Stimulated activated CD4-positive, alpha-beta T cell treated with anti-CD3 and anti-CD28 coated beads, Interleukin-15, amount 100 ng/mL, for 24 hours (primary cell): ENCODE measurements around the gene BMI1.
"Not testable (repeated sequence)": the region's sequence is repeated elsewhere in the genome, so short reads cannot be mapped to it uniquely, and the experiment has no call there.

Source experiments
- DNase-seq: peaks from one replicate; pipeline ENCODE4 v3.0.0-alpha.2; 2020

BMI1 gene

DNA sequence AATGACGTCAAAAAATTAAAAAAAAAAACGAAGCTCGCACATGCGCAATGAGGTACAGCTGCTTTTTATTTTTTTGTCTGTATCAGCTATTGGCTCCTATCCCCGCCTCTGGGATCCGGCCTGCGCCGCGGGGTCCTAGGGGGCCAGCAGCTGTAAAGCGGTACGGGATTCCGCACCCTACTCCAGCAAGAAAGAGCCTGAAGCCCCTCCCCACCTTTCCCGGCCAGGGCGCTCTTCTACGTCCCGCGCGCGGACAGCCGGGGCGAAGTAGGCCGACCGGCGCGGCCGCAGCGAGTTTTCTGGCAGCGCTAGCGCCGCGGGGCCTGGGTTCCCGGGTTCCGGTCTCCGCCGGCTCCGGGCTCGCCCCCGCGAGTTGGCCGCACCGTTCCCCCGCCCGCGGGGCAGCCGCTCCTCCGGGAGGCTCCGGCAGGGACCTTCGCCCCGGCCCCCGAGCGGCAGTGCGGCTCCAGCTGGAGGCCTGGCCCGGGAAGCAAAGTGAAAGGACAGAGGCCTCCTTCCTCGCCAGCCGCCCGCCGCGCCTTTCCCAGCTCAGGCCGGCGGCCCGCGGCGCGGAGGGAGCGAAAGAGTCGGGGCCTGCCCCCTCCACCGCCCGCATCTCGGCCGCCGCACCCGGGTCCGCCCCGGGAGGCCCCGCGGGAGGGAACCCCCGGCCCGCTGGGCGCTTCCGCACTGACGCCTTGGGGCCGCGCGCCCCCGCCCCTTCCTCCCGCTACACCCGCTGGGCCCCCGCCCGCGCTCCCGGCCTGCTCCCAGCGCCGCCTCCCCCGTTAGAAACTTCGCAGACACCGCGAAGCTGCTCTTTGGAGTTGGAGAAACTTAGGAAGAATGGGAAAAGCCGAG, 19.7 kb downstream of the BMI1 start:
- peak; percentile 68 for DNase-seq

DNA sequence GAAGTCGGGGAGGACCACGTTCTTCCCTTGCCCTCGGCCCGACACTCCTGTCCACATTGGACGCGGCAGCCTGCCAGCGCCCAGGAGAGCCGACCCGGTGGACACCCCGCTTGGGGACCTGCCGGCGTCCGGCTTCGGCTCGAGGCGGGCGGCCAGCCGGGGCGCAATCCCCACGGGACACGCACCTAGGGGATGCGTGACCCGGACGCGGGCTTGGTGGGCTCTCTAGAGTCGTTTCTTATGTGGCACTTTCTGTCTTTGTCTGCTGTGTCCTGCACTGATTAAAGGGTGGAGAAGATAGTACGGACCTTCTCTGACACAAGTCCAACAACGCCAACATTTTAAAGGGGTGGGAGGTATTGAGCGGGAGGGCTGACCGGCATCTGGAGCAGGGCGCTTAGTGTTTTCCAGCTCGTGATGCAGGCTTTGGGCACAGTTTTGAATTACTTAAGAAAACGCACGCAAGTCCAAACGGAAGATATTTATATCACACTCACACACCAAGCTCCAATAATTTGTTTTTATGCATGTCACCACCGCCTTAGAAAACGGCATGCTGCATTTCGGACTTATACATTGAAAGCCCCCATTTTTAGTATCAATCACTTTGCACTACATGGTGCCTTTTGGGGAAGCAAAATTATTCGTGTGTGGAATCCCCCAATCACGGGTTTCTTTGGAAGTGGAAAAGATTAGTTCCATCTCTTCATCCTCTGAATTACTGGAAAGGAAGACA, 20.5 kb downstream of the BMI1 start:
- DNase-seq = no peak

DNA sequence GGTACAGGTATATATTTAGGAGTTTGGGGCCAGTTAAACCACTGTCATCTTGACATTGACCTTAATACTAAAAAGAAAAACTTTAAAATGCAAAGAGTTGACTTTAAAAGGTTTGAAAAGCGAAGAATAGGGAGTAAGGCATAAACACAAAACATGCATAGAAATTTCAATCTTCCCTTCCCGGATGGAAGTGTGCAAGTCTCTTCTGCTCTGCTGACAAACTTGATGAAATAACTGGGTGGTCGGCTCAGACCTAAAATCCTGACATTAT, 21.0 kb downstream of the BMI1 start:
- no peak for DNase-seq

DNA sequence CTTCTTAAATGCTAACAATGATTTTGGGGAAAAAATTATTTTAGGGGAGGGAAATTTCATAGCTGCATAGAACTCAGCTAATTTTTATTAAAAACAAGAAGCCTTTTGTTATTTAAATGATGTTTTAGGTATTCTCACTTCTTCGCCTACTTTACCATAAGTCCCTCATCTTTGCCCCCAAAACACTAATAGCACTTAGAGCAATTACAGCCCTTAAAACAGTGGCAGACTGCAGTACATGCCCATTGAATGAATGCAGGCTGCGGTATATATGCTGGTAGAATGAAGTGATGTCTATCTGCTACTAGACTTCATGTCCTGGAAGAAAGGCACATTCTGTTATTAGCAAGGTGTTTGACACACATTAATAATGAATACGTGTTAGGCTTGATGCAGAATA, 21.5 kb downstream of the BMI1 start:
- no peak for DNase-seq

DNA sequence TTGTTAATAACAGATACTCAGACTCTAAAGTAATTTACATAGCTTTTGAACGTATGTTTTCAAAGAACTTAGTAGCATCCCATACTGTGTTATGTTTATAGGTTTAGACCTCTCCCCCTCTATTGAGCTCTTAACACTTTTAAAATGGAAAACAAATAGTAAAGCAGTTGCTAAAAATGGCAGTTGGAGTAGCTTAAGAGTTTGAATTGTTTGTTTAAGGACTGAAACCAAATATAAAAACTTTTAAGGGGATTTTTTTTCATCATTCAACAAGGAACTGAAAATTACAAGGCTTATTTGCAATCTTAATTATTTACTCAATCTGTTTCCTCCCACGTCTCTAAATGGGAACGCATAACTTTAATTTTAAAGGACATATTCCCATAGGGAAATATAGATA, 22.8 kb downstream of the BMI1 start:
- no peak for DNase-seq

DNA sequence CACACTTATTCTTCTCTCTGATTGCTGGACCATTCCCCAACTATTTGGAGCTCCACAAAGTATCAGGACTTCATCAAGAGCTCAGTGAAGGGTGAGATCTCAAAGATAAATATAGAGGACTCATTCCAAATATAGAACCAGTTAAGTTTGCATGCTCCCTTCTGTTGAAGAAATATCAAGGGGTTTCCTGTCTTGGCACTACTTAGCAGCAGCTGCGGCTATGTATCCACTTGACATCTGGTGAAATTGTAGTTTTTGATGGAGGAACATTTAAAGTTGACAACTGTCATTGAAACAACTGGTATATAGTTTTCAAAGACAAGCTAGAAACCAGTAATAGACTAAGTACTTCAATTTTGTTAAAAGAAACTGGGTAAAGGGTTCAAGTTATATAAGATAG, 23.4 kb downstream of the BMI1 start:
- DNase-seq = no peak

DNA sequence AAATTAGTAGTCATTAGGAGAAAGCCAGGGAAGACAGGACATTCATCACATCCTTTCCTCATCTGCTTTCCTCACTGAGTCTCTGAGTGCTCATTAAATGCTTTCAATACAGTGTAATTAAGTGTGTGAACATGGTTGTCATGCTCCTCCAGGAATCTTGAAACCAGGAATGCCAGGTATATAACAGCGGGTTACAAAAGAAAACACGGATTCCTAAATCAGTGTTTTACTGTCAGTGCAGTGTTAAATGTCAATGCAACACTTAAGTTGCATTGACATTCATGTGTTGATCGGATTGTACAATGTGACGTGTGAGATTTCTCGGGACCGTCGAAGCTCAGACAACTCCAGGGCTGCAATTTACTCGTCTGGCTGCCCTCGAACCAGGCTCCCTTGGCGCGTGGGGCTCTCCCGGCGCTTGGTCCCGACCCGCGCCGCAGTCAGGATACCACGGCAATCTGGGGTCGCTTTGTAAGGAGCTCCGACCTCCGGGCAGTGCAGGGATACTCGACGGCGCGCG, 23.9 kb downstream of the BMI1 start:
- no peak for DNase-seq

DNA sequence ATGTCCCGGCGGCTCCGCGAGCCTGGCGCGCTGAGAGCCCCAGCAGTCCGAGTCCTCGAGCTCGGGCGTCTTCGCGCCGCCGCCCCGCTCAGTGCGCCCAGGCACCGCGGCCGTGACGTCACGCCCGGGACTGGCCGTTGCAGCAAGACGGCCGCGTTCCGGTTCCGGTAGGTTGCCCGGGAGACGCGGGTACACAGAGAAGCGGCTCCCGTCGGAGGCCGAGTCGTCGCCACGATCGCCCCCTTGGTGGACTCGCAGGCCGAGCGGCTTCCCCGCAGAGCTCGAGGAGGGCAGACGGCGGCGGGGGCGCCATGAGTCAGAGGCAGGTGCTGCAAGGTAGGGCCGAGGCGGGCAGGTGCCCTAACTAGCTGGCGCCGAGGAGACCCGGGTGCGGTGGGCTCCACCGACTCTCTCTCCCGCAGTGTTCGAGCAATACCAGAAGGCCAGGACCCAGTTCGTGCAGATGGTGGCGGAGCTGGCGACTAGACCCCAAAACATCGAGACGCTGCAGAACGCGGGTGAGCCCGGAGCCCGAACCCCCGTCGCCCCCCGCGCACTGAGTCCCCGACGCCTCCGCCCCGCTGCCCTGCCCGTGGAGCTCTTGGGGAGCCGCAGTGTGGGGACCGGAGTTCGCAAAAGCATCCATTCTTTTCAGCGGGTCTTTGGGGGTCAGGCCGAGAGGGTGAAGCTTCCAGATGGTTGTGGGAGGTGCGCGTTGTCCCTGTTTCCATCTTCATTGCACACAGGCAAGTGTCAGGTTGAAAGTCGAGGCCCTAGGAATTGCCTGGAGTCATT, 24.6 kb downstream of the BMI1 start, which contains the start of gene SPAG6:
Gene SPAG6 (plus strand): TSS at position 196 of the 795 bp plus-strand sequence. CDS start 116 bp downstream, at position 312.
- peak; percentile 74 for DNase-seq

DNA sequence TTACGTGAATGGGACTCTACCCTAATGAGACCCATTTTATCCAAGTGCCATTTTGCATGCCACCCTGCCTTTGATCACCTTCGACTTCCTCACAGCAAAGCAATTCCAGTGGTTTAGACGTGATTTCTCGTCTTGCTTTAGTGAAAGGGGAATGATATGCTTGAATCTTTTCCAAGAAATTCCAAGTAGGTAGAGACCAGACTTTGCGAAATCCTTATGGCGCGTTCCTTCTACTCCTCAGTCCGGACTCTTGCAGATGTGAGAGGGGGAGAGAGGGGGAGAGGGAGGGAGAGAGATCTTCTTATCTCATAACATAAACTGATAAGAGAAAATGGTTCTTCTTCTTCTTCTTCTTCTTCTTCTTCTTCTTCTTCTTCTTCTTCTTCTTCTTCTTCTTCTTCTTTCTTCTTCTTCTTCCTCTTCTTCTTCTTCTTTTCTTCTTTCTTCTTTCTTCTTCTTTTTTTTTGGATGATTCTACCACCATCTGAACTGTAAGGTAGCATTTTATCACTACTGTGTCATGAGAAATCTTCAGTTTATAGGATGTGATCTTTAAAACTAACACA, 25.3 kb downstream of the BMI1 start:
- no peak for DNase-seq

DNA sequence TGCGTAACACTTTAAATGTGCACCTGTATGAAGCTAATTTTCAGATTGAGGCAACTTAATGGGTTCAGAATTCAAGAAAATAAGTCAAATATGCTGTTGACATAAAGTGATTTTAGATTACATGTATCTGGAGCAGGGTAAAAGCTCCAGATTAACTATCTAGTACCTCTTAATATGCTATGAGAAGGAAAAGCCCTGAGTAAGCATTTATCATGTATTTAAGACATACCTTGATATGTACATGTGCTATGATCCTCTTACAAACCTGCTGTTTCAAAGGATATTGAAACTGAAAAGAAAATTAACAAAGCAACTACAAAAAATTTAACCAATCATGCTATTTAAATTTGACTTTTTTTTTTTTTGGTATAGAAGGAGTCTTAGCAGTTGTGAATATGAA, 28.9 kb downstream of the BMI1 start:
- DNase-seq = no peak

DNA sequence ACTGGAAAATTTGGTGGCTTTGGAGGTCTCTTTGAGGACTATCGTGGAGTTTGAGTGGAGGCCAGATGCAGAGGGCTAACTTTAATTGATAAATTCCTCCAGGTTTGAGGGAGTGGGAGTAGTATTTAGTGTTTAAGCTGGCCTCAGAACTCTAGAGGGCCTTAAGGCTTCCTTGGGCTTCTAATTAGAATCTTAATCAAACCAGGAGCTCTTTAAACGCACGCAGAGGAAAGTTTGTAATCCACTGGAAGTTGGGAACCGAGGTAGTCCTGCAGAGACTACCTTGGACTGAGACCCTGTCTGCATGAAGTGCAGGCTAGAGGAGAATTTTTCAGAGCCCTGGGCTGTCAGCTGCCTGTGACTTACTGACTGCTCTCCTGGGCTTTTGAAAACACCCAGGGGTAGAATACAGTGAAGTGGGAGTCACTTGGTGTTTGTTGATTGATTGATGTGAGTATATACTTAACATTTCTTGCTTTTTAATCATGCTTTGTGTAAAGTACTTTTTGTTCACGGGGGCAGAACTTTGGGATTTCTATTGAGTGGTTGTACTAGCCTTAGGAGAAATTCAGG, 30.3 kb downstream of the BMI1 start:
- no peak for DNase-seq

DNA sequence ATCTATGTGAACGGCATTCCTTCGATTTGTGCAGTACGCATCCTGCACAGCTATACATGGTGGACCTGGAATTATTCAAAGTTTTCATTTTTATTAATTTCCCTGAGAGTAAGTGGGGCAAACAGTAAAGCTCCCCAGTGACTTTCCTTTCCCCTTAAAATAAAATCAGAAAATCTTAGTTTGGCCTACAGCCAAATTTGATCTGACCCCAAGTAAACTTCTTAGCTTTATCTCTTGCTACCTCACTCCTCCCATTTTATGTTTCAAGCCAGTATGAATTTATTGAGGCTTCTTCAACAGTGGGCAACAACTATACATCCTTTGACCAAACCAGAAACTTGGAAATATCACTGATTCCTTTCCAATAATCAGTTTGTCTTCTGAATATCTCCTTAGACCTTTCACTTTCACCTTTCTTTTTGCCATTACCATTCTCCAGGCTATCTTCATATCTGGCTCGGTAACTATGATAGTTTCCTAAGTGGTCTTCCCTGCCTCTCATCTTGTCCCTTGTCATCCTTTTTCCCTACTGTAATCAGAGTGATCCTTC, 35.5 kb downstream of the BMI1 start:
- DNase-seq = no peak

DNA sequence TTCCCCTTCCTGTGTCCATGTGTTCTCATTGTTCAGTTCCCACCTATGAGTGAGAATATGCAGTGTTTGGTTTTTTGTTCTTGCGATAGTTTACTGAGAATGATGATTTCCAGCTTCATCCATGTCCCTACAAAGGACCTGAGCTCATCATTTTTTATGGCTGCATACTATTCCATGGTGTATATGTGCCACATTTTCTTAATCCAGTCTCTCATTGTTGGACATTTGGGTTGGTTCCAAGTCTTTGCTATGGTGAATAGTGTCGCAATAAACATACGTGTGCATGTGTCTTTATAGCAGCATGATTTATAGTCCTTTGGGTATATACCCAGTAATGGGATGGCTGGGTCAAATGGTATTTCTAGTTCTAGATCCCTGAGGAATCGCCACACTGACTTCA, 36.9 kb downstream of the BMI1 start:
- DNase-seq = not testable (repeated sequence)

DNA sequence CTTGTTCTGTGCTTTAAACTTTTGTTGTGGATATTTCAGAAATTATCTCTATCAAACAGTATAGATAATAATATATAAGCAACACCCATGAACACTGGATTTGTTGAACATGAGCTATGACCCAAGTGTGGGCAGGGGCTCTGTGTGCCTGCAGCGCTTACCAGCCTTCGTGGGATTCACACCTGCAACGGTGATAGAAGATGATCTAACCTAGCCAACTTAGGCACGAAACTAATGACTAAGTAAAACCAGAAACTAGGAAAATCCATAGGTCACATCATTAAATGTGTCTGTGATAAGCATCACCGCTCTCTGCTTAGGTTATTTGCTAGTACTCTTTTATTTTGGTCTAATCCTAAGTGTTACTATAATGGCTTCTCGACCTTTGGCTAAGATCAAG, 42.4 kb downstream of the BMI1 start:
- DNase-seq = peak; percentile 40

DNA sequence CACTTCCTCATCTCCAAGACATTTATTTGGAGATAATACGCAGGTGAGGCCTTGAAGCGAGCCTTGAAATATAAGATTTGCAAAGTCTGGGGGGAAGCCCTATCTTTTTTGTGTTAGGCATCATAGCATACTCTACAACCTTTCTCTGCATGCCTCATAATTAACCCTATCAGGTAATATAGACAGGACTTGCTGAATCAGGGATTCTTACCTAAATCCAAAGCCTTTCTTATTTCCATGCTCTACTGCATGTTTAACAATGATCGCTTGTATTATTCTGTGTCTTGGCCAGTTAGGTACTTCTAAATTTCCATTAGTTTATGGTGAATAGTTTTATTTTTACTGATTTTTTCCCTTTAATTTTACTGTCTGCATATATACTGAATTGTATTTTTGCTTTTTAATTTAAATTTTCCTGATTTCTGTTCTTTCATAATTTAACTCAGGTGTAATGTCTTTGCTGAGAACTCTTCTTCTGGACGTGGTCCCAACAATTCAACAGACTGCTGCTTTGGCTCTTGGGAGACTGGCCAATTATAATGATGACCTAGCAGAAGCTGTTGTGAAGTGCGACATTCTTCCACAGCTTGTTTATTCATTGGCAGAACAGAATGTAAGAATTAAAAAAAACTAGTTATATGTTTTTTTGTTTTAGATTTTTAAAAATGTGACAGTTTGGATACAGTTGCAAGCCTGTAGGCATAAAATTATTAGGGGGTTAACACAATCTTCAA, 43.7 kb downstream of the BMI1 start:
- DNase-seq = no peak

DNA sequence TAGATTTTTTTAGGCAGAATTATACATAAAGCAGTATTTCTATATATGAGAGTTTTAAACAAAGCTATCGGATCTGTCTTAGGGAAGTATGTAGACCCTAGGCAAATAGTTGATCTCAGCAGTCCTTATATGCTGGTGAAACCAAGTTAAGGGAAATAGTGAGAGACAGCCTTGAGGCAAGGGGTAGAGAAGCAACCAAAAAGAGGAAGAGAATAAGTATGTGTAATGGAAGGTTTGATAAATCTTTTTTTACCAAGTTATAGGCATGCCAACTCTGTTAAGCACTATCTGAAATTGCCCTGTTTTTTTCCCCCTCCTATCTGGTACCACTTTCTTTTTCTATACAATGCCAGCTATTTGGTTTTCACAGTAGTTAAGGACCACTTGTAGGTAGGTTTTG, 44.3 kb downstream of the BMI1 start:
- DNase-seq = no peak

DNA sequence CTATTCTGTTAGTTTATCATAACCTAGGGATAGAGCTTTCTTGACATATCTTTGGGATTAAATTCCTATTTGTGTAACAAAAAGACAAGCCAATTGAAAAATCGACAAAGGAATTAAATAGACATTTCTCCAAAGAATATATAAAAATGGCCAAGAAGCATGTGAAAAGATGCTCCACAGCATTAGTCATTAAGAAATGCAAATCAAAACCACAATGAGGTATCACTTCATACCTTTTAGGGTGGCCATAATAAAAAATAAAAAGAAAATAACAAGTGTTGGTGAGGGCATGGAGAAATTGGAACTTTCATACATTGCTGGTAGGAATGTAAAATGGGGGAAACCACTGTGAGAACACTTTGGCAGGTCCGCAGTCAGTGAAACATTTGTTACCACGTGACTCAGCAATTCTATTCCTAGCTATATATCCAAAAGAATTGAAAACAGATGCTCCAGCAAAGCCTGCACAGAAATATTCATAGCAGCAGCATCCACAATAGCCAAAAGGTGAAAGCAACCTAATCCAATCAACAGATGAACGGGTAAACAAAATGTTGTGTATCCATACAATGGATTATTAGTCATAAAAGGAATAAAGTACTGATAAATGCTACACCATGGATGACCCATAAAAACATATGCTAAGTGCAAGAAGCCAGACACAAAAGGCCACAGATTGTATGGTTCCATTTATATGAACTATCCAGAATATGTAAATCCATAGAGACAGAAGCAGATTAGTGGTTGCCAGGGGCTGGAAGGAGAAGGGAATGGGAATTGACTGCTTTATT, 44.9 kb downstream of the BMI1 start:
- DNase-seq = no peak

DNA sequence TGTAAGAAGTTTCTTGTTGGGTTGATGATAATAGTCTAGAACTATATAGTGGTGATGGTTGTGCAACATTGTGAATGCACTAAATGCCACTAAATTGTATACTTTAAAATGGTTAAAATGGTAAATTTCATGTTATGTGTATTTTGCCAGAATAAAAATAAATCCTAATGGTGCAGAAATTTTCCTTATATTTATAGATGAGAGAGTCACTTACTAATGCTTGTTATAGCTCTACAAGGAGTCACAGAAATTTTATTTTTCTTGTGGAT, 45.5 kb downstream of the BMI1 start:
- DNase-seq = no peak

DNA sequence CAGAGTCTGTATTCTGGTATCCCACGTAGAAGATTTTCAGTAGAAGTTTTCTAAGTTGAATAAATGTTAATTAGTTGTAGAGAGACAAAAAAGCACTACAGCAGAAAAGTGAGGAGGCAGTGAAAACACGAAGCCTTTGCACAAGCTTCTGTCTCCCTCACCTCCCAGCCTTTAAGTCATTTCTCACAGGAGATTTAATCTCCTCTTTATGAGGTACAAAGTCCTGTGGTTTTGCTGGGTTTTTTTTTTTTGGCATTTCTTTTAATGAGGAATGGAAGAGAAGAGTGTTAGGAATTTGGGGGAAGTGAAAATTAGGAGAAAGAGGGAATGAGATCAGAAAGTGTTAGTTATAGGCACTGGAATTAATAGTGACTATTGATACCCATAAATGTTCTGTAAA, 45.9 kb downstream of the BMI1 start:
- no peak for DNase-seq

DNA sequence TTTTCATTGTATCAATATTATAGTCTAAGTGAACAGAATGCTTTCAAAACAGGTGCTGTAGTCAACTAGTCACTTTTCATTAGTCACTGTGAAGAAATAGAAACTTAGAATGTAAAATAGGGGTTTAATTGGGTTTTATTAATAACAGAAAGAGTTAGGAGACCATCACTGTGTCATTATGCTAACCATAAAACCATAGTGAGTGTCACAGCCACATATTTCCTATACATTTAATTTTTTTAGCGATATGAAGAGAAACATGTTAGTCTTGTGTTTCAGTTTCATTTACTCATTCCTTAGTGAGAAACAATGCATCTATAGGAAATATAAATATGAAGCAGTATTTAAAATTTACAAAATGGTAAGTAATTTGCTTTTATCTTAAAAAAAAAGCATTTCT, 46.6 kb downstream of the BMI1 start:
- no peak for DNase-seq

DNA sequence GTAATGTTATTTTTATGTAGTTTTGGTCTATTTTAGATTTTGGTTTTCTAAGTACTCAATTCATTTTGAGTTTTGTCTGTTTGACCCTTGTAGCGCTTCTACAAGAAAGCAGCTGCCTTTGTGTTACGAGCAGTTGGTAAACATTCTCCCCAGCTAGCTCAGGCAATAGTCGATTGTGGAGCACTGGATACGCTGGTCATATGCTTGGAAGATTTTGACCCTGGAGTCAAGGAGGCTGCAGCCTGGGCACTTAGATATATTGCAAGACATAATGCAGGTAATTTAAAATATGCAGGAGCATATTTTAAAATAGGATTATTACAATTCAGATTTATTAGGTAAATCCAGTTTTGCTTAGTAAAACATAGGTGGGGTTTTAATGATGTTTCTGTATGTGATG, 47.5 kb downstream of the BMI1 start:
- DNase-seq = no peak
